Subcutaneous abdominal adipose tissue (tissue), 5 donors: ENCODE measurements around the gene RBM10.
A peak's percentile ranks its signal among the peaks of the same experiment; 100 is the strongest.
"Not testable (repeated sequence)": the region's sequence is repeated elsewhere in the genome, so short reads cannot be mapped to it uniquely, and the experiment has no call there.

Experiments
- H3K27ac ChIP-seq: one replicate; pipeline ENCODE4 v1.7.0; 2013; ENCODE audit warnings: low read depth, mild to moderate bottlenecking, inconsistent platforms, low read length, moderate library complexity
- H3K27me3 ChIP-seq, 5 donors: one replicate each; pipeline ENCODE4 v1.7.0; 2013; ENCODE audit warnings: low read length in 5 of 5, inconsistent platforms in 1 of 5; ENCODE audit not compliant: control insufficient read depth in 5 of 5, insufficient read depth in 4 of 5
- H3K36me3 ChIP-seq, 5 donors: one replicate each; pipeline ENCODE4 v1.7.0; 2013; ENCODE audit warnings: low read length in 5 of 5; ENCODE audit not compliant: control insufficient read depth in 5 of 5, insufficient read depth in 5 of 5
- H3K4me1 ChIP-seq, 5 donors: one replicate each; pipeline ENCODE4 v1.7.0; 2013; ENCODE audit warnings: low read length in 5 of 5, mild to moderate bottlenecking in 3 of 5, moderate library complexity in 1 of 5; ENCODE audit not compliant: control insufficient read depth in 5 of 5, insufficient read depth in 5 of 5
- H3K4me3 ChIP-seq, 5 donors: one replicate each; pipeline ENCODE4 v1.7.0; 2013; ENCODE audit warnings: low read length in 5 of 5, low read depth in 1 of 5
- H3K9ac ChIP-seq, 5 donors: one replicate each; pipeline ENCODE4 v1.7.0; 2013; ENCODE audit warnings: low read length in 5 of 5, mild to moderate bottlenecking in 4 of 5, moderate library complexity in 3 of 5
- H3K9me3 ChIP-seq, 5 donors: one replicate each; pipeline ENCODE4 v1.7.0; 2013; ENCODE audit warnings: low read length in 5 of 5; ENCODE audit not compliant: control insufficient read depth in 5 of 5
- donor health status: healthy.
- donor health status: healthy.
- donor health status: healthy.
- donor health status: healthy.
- donor health status: healthy.

The RBM10 gene

GRCh38 chrX:47129157-47129898 lies 15.7 kb upstream of the RBM10 start:
- H3K27ac ChIP-seq = peak overlapping the region; percentile 67
- peak overlapping the region in 4 of 5 donors; percentile 43 to 67 (median 58) for H3K9ac ChIP-seq
- peaks cover 0 to 5% (median 4%) of the 10 kb centered on the region in 5 donors for H3K27me3 ChIP-seq
- H3K4me1 ChIP-seq = peaks cover 0 to 4% (median 0%) of the 10 kb centered on the region in 5 donors
- no peaks in the 10 kb centered on the region for H3K9me3 ChIP-seq
- no peaks in the 10 kb centered on the region for H3K36me3 ChIP-seq
- peak overlapping the region; percentile 68 to 91 (median 82) for H3K4me3 ChIP-seq

GRCh38 chrX:47129899-47130358 lies 15.1 kb upstream of the RBM10 start:
- H3K36me3 ChIP-seq = no peaks in the 10 kb centered on the region
- H3K9me3 ChIP-seq = no peaks in the 10 kb centered on the region
- peak overlapping the region in 3 of 5 donors; percentile 53 to 67 (median 63) for H3K9ac ChIP-seq
- H3K27ac ChIP-seq = peak overlapping the region; percentile 67
- peaks cover 0 to 4% (median 0%) of the 10 kb centered on the region in 5 donors for H3K4me1 ChIP-seq
- H3K4me3 ChIP-seq = peak overlapping the region; percentile 68 to 91 (median 82)
- peaks cover 0 to 4% (median 1%) of the 10 kb centered on the region in 5 donors for H3K27me3 ChIP-seq

DNA sequence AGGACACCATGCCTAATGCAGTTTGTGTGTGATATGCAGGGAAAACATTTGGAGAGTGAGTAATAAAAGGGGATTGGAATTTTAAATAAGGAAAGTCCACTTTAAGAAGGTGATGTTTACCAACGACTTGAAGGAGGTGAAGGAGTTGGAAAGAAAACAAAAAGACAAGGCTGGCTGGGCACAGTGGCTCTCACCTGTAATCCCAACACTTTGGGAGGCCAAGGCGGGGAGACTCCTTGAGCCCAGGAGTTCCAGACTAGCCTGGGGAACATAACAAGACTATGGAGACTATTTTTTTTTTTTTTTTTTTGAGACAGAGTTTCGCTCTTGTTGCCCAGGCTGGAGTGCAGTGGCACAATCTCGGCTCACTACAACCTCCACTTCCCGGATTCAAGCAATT lies 11.5 kb upstream of the RBM10 start:
- H3K9ac ChIP-seq = no peak overlapping the region
- H3K4me3 ChIP-seq = no peak overlapping the region
- H3K36me3 ChIP-seq = no peaks in the 10 kb centered on the region
- peaks cover 0 to 1% (median 0%) of the 10 kb centered on the region in 5 donors for H3K4me1 ChIP-seq
- H3K27ac ChIP-seq = no peak overlapping the region
- H3K27me3 ChIP-seq = peaks cover 0 to 4% (median 0%) of the 10 kb centered on the region in 5 donors
- no peaks in the 10 kb centered on the region for H3K9me3 ChIP-seq

GRCh38 chrX:47135650-47136049 lies 9.4 kb upstream of the RBM10 start:
- not testable (repeated sequence) for H3K27ac ChIP-seq, H3K9me3 ChIP-seq, H3K9ac ChIP-seq, H3K4me3 ChIP-seq, H3K4me1 ChIP-seq
- peaks cover 0 to 11% (median 6%) of the 10 kb centered on the region in 5 donors for H3K36me3 ChIP-seq
- H3K27me3 ChIP-seq = peaks cover 0 to 14% (median 0%) of the 10 kb centered on the region in 5 donors

GRCh38 chrX:47138171-47138570 lies 6.8 kb upstream of the RBM10 start:
- Histone ChIP-seq H3K9ac (no peak overlapping the region), H3K9me3 (peaks cover 0 to 3% (median 0%) of the 10 kb centered on the region in 5 donors), H3K36me3 (peaks cover 0 to 22% (median 11%) of the 10 kb centered on the region in 5 donors), H3K27ac (no peak overlapping the region), H3K4me3 (no peak overlapping the region), H3K4me1 (peaks cover 0 to under 1% (median 0%) of the 10 kb centered on the region in 5 donors), H3K27me3 (peaks cover 0 to 10% (median 0%) of the 10 kb centered on the region in 5 donors)

GRCh38 chrX:47143894-47144625 lies 961 bp upstream of the RBM10 start:
- Histone ChIP-seq H3K36me3 (peaks cover 0 to 22% (median 11%) of the 10 kb centered on the region in 5 donors), H3K9ac (peak overlapping the region in 4 of 5 donors; percentile 49 to 82 (median 72)), H3K9me3 (peaks cover 0 to 8% (median 0%) of the 10 kb centered on the region in 5 donors), H3K27me3 (peaks cover 0 to 14% (median 12%) of the 10 kb centered on the region in 5 donors), H3K4me3 (peak overlapping the region; percentile 72 to 83 (median 75)), H3K27ac (peak overlapping the region; percentile 84), H3K4me1 (peaks cover 0 to 35% (median 33%) of the 10 kb centered on the region in 5 donors)

GRCh38 chrX:47145395-47146120 lies 537 bp downstream of the RBM10 start:
- Histone ChIP-seq H3K27me3 (peaks cover 0 to 12% (median 8%) of the 10 kb centered on the region in 5 donors), H3K9ac (peak overlapping the region in 4 of 5 donors; percentile 57 to 82 (median 76)), H3K36me3 (peaks cover 0 to 12% (median 11%) of the 10 kb centered on the region in 5 donors), H3K27ac (peak overlapping the region; percentile 84), H3K4me3 (peak overlapping the region; percentile 72 to 83 (median 75)), H3K9me3 (peaks cover 0 to 8% (median 0%) of the 10 kb centered on the region in 5 donors), H3K4me1 (peaks cover 0 to 37% (median 35%) of the 10 kb centered on the region in 5 donors)

GRCh38 chrX:47146121-47146935 lies 1.3 kb downstream of the RBM10 start:
- peaks cover 0 to 12% (median 8%) of the 10 kb centered on the region in 5 donors for H3K27me3 ChIP-seq
- peak overlapping the region in 4 of 5 donors; percentile 57 to 82 (median 76) for H3K9ac ChIP-seq
- H3K9me3 ChIP-seq = peaks cover 0 to 8% (median 0%) of the 10 kb centered on the region in 5 donors
- H3K27ac ChIP-seq = peak overlapping the region; percentile 84
- H3K36me3 ChIP-seq = peaks cover 2 to 9% (median 6%) of the 10 kb centered on the region in 5 donors
- peaks cover 0 to 37% (median 35%) of the 10 kb centered on the region in 5 donors for H3K4me1 ChIP-seq
- peak overlapping the region; percentile 72 to 83 (median 75) for H3K4me3 ChIP-seq
